Smooth muscle cell (in vitro differentiated cells): ENCODE data around the gene FUCA1. TPM values are rescaled to one million over a fixed set of nuclear protein-coding genes. Genes with fewer than 3 reads are reported as not detected.
"Not testable (repeated sequence)": the region's sequence is repeated elsewhere in the genome, so short reads cannot be mapped to it uniquely, and the experiment has no call there.

ENCODE experiments used
- DNase-seq: peaks from one replicate; lab custom pipeline; 2025; ENCODE audit not compliant: unreplicated experiment; lab: John Stamatoyannopoulos, UW
- H2AFZ ChIP-seq: fragments of 200-600 bp; sonication (generic); 2 replicates; pipeline ENCODE4 v1.6.0; 2016; ENCODE audit warnings: antibody characterized with exemption, low read depth, mild to moderate bottlenecking
- H3F3A ChIP-seq: fragments of 200-600 bp; sonication (generic); 2 replicates; pipeline ENCODE4 v1.6.0; 2017; ENCODE audit warnings: antibody characterized with exemption, low read depth
- H3K27ac ChIP-seq: fragments of 200-600 bp; sonication (generic); 2 replicates; pipeline ENCODE4 v1.5.1; 2016; ENCODE audit warnings: low read depth, mild to moderate bottlenecking
- H3K27me3 ChIP-seq: fragments of 200-600 bp; sonication (generic); 2 replicates; pipeline ENCODE4 v1.6.1; 2016; ENCODE audit warnings: low read depth, mild to moderate bottlenecking
- H3K36me3 ChIP-seq: fragments of 200-600 bp; sonication (generic); 2 replicates; pipeline ENCODE4 v1.5.1; 2016; ENCODE audit warnings: low read depth
- H3K4me1 ChIP-seq: fragments of 200-600 bp; sonication (generic); 2 replicates; pipeline ENCODE4 v1.5.1; 2016; ENCODE audit warnings: low read depth
- H3K4me2 ChIP-seq: fragments of 200-600 bp; sonication (generic); 2 replicates; pipeline ENCODE4 v1.6.0; 2016; ENCODE audit warnings: mild to moderate bottlenecking
- H3K4me3 ChIP-seq: fragments of 200-600 bp; sonication (generic); 2 replicates; pipeline ENCODE4 v1.5.1; 2016; ENCODE audit warnings: mild to moderate bottlenecking
- H3K79me2 ChIP-seq: fragments of 200-600 bp; sonication (generic); 2 replicates; pipeline ENCODE4 v1.6.0; 2016; ENCODE audit warnings: low read depth, mild to moderate bottlenecking
- H3K9ac ChIP-seq: fragments of 200-600 bp; sonication (generic); 2 replicates; pipeline ENCODE4 v1.6.0; 2016; ENCODE audit warnings: low read depth
- H3K9me3 ChIP-seq: fragments of 200-600 bp; sonication (generic); replicated peaks from 2 replicates; pipeline ENCODE4 v1.5.1; 2016; ENCODE audit warnings: low read depth
- H4K20me1 ChIP-seq: fragments of 200-600 bp; sonication (generic); 2 replicates; pipeline ENCODE4 v1.6.0; 2016; ENCODE audit warnings: low read depth
- CTCF ChIP-seq: fragments of 200-600 bp; sonication (generic); IDR thresholded peaks from 2 replicates; pipeline ENCODE4 v1.5.1; 2017; ENCODE audit warnings: borderline replicate concordance, mild to moderate bottlenecking, antibody characterized with exemption; ENCODE audit not compliant: insufficient read depth, poor library complexity, severe bottlenecking
- WGBS: methylation state at CpG from one replicate; pipeline ENCODE4 v1.1.7; 2016; ENCODE audit warnings: low lambda C conversion rate; 5-methylcytosine and 5-hydroxymethylcytosine counted together
- polyA plus RNA-seq: library from polyadenylated mRNA; unstranded; fragments of >200 nt; fragmentation: Nextera tagmentation; extraction: Ambion mirVana; gene quantifications from 2 replicates; pipeline ENCODE4 v1.2.1, GENCODE V29; 2016
- total RNA-seq: library from RNA; depleted of rRNA; stranded (reverse); fragments of >200 nt; gene quantifications from 2 replicates; pipeline ENCODE4 v1.2.3, GENCODE V29; 2014

Gene FUCA1
- total and polyA plus RNA-seq, 2 experiments from 2014 or later = 10.4 to 19.0 TPM

- Histone ChIP-seq H2AFZ (no peak overlapping the region), H3K9me3 (no peaks in the 10 kb centered on the region), H3K4me3 (no peak overlapping the region), H3F3A (no peaks in the 10 kb centered on the region), H3K36me3 (no peaks in the 10 kb centered on the region), H3K4me2 (no peak overlapping the region), H3K79me2 (peaks cover 12% of the 10 kb centered on the region), H3K9ac (no peak overlapping the region), H3K4me1 (peaks cover 8% of the 10 kb centered on the region), H3K27me3 (no peaks in the 10 kb centered on the region), H3K27ac (no peak overlapping the region), H4K20me1 (no peaks in the 10 kb centered on the region)
- 94% methylated on average over 1 of the region's 1 CpG for WGBS
- no peak for DNase-seq
- no peak for TF ChIP-seq CTCF
These were observed 40.4 kb downstream of the FUCA1 start for GRCh38 chr1:23827717-23828116.

- H3K9ac ChIP-seq, H3K4me1 ChIP-seq, H3K4me3 ChIP-seq, H3F3A ChIP-seq, H3K9me3 ChIP-seq, DNase-seq, H4K20me1 ChIP-seq, H3K27me3 ChIP-seq, H3K4me2 ChIP-seq, H3K27ac ChIP-seq, H3K36me3 ChIP-seq, H2AFZ ChIP-seq: not testable (repeated sequence)
- peaks cover 12% of the 10 kb centered on the region for H3K79me2 ChIP-seq
- WGBS = over 99% methylated on average over 13 of the region's 13 CpGs
These were observed 41.5 kb downstream of the FUCA1 start for GRCh38 chr1:23826590-23826989.

GRCh38 chr1:23825762-23826522 is 42.1 kb downstream of the FUCA1 start:
- peak overlapping the region; percentile 80 for H2AFZ ChIP-seq
- no peak for DNase-seq
- H3K4me2 ChIP-seq = peak overlapping the region; percentile 94
- H3K79me2 ChIP-seq = peaks cover 12% of the 10 kb centered on the region
- no peak for TF ChIP-seq CTCF
- 66% methylated on average over 24 of the region's 24 CpGs for WGBS
- peak overlapping the region; percentile 95 for H3K4me3 ChIP-seq
- no peaks in the 10 kb centered on the region for H3F3A ChIP-seq
- no peaks in the 10 kb centered on the region for H3K36me3 ChIP-seq
- H3K27ac ChIP-seq = peak overlapping the region; percentile 90
- H3K9me3 ChIP-seq = no peaks in the 10 kb centered on the region
- H3K9ac ChIP-seq = no peak overlapping the region
- H3K4me1 ChIP-seq = peaks cover 8% of the 10 kb centered on the region
- H4K20me1 ChIP-seq = no peaks in the 10 kb centered on the region
- H3K27me3 ChIP-seq = no peaks in the 10 kb centered on the region

- H3K4me1 ChIP-seq = peaks cover 8% of the 10 kb centered on the region
- no peaks in the 10 kb centered on the region for H4K20me1 ChIP-seq
- H3F3A ChIP-seq = no peaks in the 10 kb centered on the region
- peaks cover 12% of the 10 kb centered on the region for H3K79me2 ChIP-seq
- peak within 1 kb of the TSS; percentile 90 for H3K27ac ChIP-seq
- peak within 1 kb of the TSS; percentile 94 for H3K4me2 ChIP-seq
- no peaks in the 10 kb centered on the region for H3K9me3 ChIP-seq
- H3K27me3 ChIP-seq = no peaks in the 10 kb centered on the region
- peak within 1 kb of the TSS; percentile 80 for H2AFZ ChIP-seq
- TF ChIP-seq CTCF = no peak
- peak within 1 kb of the TSS; percentile 96 for H3K9ac ChIP-seq
- peak within 1 kb of the TSS; percentile 95 for H3K4me3 ChIP-seq
- peak; percentile 74 for DNase-seq
- no peaks in the 10 kb centered on the region for H3K36me3 ChIP-seq
- WGBS = 1% methylated on average over 34 of the region's 42 CpGs
These were observed 42.9 kb downstream of the FUCA1 start, which contains the start of gene HMGCL for GRCh38 chr1:23825076-23825761. TSS of gene HMGCL (minus strand) at chr1:23825429. CDS start at chr1:23825415, 14 bp downstream.
